ENCODE data around the gene BTN1A1. TPM values are rescaled to one million over a fixed set of nuclear protein-coding genes. Genes with fewer than 3 reads are reported as not detected.
A peak's percentile ranks its signal among the peaks of the same experiment; 100 is the strongest.

BTN1A1 gene
- total and polyA plus RNA-seq, 9 of the 15 experiments (the other 6 are each of a cell fraction or from before 2014, with no cell fraction given): 0.01 to 0.15 (median 0.06) TPM; not detected in 4

- no peak for FAIRE-seq
- DNase-seq (ENCODE audit: extremely low read depth in 1 of 4, low spot score in 3 of 4): no peak
- no peaks in the 10 kb centered on the region for H3K36me3 ChIP-seq (ENCODE audit: control insufficient read depth, insufficient read depth, low read length)
- no peaks in the 10 kb centered on the region; the same call in 1 of the 2 replicates for H4K20me1 ChIP-seq (replicated peaks; ENCODE audit: control insufficient read depth, insufficient read depth, low read length)
- BruUV-seq (replicated peaks): no TSS peak
- in situ Hi-C loops (cut with MboI) (loop anchor here (25.0 kb wide), 1 partner anchor 367 kb away; a partner anchor contains a TSS), intact Hi-C loops (cut with micrococcal nuclease) (loop anchor here (1.0 to 10.0 kb wide), 6 partner anchors 32 to 1130 kb away; partner anchors contain the start of gene ZNF184)
- H3K4me3 ChIP-seq: peak overlapping the region; percentile 51
- H3K27ac ChIP-seq (ENCODE audit: extremely low read depth, low read depth, low read length): peak overlapping the region; percentile 9; the same call in 2 of the 3 replicates
- no peaks in the 10 kb centered on the region for H3K27me3 ChIP-seq (ENCODE audit: control insufficient read depth in 2 of 2, insufficient read depth in 2 of 2, low read length in 2 of 2)
- no peaks in the 10 kb centered on the region for H3K79me2 ChIP-seq (ENCODE audit: control insufficient read depth, insufficient read depth, low read length)
- WGBS (ENCODE audit: insufficient coverage, low coverage, missing lambda C conversion rate): 0% methylated on average over 1 of the region's 1 CpG
- H3K9me1 ChIP-seq (ENCODE audit: control insufficient read depth, insufficient read depth, low read length): no peaks in the 10 kb centered on the region
- CTCF ChIA-PET (ENCODE audit: low intra/inter-chr PET ratio): no interaction called here
- H3K9ac ChIP-seq (ENCODE audit: insufficient read depth in 1 of 2, low read depth in 2 of 2, low read length in 2 of 2): peak overlapping the region; percentile 67 to 84; a peak in 3 of 4 replicates
- peaks cover 5 to 20% of the 10 kb centered on the region in 2 experiments; a peak in 4 of 5 replicates for H3K4me1 ChIP-seq (replicated peaks in 1 of 2; ENCODE audit: control insufficient read depth in 2 of 2, insufficient read depth in 2 of 2, low read length in 2 of 2)
- H2AFZ ChIP-seq (ENCODE audit: low read depth, low read length): peak overlapping the region; percentile 58
- POLR2A ChIA-PET: interaction anchor here (0.6 to 6.8 kb wide), 12 partner anchors 9 to 468 kb away, joined by 3 to 70 read pairs (median 4); partner anchors contain the start of gene HMGN4
- H3K9me3 ChIP-seq (replicated peaks; ENCODE audit: control insufficient read depth, insufficient read depth, low read depth, low read length): no peaks in the 10 kb centered on the region
- ATAC-seq: no peak
- H3K4me2 ChIP-seq (ENCODE audit: insufficient read depth, low read length): peak overlapping the region; percentile 87
- TF ChIP-seq KLF10 (CRISPR knock-in tag; IDR thresholded peaks at IDR 0.05) (no peak), ZBTB49 (CRISPR knock-in tag; IDR thresholded peaks at IDR 0.05; ENCODE audit: borderline replicate concordance) (0 out of 2 replicates have a peak, but pooled peaks have one; percentile 1), ZNF436 (CRISPR knock-in tag; IDR thresholded peaks at IDR 0.05) (no peak), KLF13 (tag; IDR thresholded peaks at IDR 0.05; ENCODE audit: borderline replicate concordance, low read depth) (no peak), NKRF (IDR thresholded peaks at IDR 0.05; ENCODE audit: borderline replicate concordance) (no peak), CBX5 (IDR thresholded peaks at IDR 0.05; ENCODE audit: borderline replicate concordance, low read depth) (no peak), CHD1 (IDR thresholded peaks at IDR 0.05; ENCODE audit: low read length) (peak; percentile 65), AFF4 (CRISPR knock-in tag; IDR thresholded peaks at IDR 0.05) (0 out of 2 replicates have a peak, but pooled peaks have one; percentile 36), CEBPB (tag; IDR thresholded peaks at IDR 0.05) (peak; percentile 39; the same call in 1 of the 2 replicates), ZNF311 (CRISPR knock-in tag; IDR thresholded peaks at IDR 0.05) (no peak), DMBX1 (CRISPR knock-in tag; IDR thresholded peaks at IDR 0.05; ENCODE audit: borderline replicate concordance) (no peak), ZNF347 (CRISPR knock-in tag; IDR thresholded peaks at IDR 0.05; ENCODE audit: low read depth) (no peak)
- TF ChIP-seq, protein P1, sequence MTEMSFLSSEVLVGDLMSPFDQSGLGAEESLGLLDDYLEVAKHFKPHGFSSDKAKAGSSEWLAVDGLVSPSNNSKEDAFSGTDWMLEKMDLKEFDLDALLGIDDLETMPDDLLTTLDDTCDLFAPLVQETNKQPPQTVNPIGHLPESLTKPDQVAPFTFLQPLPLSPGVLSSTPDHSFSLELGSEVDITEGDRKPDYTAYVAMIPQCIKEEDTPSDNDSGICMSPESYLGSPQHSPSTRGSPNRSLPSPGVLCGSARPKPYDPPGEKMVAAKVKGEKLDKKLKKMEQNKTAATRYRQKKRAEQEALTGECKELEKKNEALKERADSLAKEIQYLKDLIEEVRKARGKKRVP (CRISPR knock-in tag; IDR thresholded peaks at IDR 0.05): no peak
Measured at GRCh38 chr6:26554447-26554696, 54.3 kb downstream of the BTN1A1 start.
